ENCODE results near the gene C15orf61.
A peak's percentile ranks its signal among the peaks of the same experiment; 100 is the strongest.

DNA sequence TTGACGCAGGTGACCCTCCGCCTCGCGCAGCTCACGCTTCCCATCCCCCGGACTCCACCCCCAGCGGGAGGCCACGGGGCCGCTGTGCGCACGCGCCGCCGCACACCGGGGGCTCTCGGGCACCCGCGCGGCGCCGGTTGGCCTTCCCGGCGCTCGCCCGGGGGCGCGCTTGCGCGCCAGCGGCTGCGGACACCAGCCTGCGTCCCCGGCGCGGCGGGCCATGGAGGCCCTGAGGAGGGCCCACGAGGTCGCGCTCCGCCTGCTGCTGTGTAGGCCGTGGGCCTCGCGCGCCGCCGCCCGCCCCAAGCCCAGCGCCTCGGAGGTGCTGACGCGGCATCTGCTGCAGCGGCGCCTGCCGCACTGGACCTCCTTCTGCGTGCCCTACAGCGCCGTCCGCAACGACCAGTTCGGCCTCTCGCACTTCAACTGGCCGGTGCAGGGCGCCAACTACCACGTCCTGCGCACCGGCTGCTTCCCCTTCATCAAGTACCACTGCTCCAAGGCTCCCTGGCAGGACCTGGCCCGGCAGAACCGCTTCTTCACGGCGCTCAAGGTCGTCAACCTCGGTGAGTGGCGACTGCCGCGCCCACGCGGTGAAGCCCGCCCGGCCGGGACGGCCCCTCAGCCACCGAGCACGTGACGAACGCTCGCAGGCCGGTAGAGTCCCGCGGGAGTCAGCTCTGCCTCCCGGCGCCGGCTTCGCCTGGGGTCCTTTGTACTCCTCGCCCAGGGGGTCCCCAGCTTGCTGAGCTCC, at the start of gene C15orf61:
- TF ChIP-seq ZNF157 (tag by site-specific recombination; IDR thresholded peaks at IDR 0.05) (no peak), ZNF24 (tag by site-specific recombination; IDR thresholded peaks at IDR 0.05) (peak; percentile 76), ZNF670 (tag by site-specific recombination; IDR thresholded peaks at IDR 0.05; ENCODE audit: low read depth) (no peak), ZNF114 (tag by site-specific recombination; IDR thresholded peaks at IDR 0.05) (no peak), SP3 (tag by site-specific recombination; IDR thresholded peaks at IDR 0.05) (peak; percentile 88; the same call in 1 of the 2 replicates), SALL2 (tag by site-specific recombination; IDR thresholded peaks at IDR 0.05; ENCODE audit: borderline replicate concordance) (no peak), ZNF76 (tag by site-specific recombination; IDR thresholded peaks at IDR 0.05; ENCODE audit: borderline replicate concordance, low read depth) (peak; percentile 48; the same call in 1 of the 2 replicates), ZNF571 (tag by site-specific recombination; IDR thresholded peaks at IDR 0.05) (no peak), ZNF138 (tag by site-specific recombination; IDR thresholded peaks at IDR 0.05; ENCODE audit: borderline replicate concordance) (no peak), ZBTB1 (tag by site-specific recombination; IDR thresholded peaks at IDR 0.05) (0 out of 2 replicates have a peak, but pooled peaks have one; percentile 52), ZSCAN16 (tag by site-specific recombination; IDR thresholded peaks at IDR 0.05) (peak; percentile 80)
- TF ChIP-seq, protein P1, sequence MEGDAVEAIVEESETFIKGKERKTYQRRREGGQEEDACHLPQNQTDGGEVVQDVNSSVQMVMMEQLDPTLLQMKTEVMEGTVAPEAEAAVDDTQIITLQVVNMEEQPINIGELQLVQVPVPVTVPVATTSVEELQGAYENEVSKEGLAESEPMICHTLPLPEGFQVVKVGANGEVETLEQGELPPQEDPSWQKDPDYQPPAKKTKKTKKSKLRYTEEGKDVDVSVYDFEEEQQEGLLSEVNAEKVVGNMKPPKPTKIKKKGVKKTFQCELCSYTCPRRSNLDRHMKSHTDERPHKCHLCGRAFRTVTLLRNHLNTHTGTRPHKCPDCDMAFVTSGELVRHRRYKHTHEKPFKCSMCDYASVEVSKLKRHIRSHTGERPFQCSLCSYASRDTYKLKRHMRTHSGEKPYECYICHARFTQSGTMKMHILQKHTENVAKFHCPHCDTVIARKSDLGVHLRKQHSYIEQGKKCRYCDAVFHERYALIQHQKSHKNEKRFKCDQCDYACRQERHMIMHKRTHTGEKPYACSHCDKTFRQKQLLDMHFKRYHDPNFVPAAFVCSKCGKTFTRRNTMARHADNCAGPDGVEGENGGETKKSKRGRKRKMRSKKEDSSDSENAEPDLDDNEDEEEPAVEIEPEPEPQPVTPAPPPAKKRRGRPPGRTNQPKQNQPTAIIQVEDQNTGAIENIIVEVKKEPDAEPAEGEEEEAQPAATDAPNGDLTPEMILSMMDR (tag by site-specific recombination; IDR thresholded peaks at IDR 0.05): peak; percentile 98
- TF ChIP-seq, protein P2, sequence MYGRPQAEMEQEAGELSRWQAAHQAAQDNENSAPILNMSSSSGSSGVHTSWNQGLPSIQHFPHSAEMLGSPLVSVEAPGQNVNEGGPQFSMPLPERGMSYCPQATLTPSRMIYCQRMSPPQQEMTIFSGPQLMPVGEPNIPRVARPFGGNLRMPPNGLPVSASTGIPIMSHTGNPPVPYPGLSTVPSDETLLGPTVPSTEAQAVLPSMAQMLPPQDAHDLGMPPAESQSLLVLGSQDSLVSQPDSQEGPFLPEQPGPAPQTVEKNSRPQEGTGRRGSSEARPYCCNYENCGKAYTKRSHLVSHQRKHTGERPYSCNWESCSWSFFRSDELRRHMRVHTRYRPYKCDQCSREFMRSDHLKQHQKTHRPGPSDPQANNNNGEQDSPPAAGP (tag by site-specific recombination; IDR thresholded peaks at IDR 0.05): peak; percentile 95
